GM04504 (cell line): Measurements from ENCODE around the gene C10orf71.

Experiments
- DNase-seq: peaks from one replicate; pipeline ENCODE4 v3.0.0-alpha.2; 2012; ENCODE audit warnings: low read depth

The C10orf71 gene

DNA sequence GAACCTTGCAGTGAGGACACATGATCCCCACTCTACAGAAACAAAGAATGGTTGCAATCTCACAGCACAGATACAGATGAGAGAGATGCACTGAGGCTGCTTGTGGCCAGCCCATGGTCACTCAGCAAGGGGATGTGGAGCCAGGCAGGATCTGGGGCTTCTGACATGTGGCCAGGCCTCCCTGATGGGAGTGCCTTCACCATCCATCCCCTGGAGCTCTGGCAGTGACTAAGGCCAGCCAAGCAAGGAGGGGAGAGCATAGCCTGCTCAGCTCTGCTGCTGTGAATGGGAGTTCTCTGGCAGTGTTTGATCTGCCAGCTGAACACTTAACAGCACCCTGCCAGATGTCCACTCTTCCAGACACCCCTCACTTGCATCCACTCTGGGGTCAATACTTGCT lies 19.8 kb downstream of the C10orf71 start:
- DNase-seq = no peak

GRCh38 chr10:49319206-49319605 lies 20.2 kb downstream of the C10orf71 start:
- DNase-seq = no peak

GRCh38 chr10:49320191-49320590 lies 21.2 kb downstream of the C10orf71 start:
- no peak for DNase-seq

DNA sequence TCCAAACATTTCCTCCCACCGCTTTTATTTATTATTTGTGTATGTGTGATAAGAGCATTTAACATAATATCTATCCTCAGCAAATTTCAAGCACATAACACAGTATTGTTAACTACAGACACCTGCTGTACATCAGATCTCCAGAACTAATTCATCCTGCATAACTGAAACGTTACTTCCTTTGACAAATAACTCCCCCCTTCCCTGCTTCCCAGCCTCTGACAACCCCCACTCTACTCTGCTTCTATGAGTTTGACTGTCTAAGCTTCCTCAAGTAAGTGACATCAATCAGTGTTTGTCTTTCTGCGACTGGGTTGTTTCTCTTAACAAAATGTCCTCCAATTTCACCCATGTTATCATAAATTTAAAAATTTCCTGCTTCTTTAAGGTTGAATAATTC lies 22.1 kb downstream of the C10orf71 start:
- no peak for DNase-seq

GRCh38 chr10:49322371-49323170 lies 23.6 kb downstream of the C10orf71 start:
- no peak for DNase-seq

GRCh38 chr10:49323171-49323895 lies 24.4 kb downstream of the C10orf71 start:
- no peak for DNase-seq

- DNase-seq = no peak
These were observed 24.9 kb downstream of the C10orf71 start for GRCh38 chr10:49323896-49324270.

DNA sequence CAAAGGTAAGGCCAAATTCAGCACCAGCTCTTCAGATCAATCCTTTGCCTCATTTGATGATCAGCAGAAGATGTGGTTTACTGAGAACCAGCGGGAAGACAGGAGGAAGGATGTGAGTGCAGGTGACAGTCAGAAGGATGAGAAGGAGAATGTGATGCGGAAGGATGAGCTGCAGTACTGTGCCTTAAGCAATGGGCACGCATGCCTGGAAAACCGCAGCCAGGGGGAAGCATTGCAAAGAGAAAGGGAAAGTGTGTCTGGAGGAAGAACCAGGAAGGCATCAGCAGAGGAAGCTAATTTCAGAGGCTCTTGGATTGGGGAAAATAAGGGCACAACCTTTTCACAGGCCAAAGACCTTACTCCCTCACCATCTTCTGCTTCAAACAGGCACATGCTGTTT lies 25.7 kb downstream of the C10orf71 start:
- DNase-seq = no peak

- DNase-seq = no peak
These were observed 26.4 kb downstream of the C10orf71 start for GRCh38 chr10:49325131-49325915.

GRCh38 chr10:49325916-49326783 lies 27.2 kb downstream of the C10orf71 start:
- no peak for DNase-seq

DNA sequence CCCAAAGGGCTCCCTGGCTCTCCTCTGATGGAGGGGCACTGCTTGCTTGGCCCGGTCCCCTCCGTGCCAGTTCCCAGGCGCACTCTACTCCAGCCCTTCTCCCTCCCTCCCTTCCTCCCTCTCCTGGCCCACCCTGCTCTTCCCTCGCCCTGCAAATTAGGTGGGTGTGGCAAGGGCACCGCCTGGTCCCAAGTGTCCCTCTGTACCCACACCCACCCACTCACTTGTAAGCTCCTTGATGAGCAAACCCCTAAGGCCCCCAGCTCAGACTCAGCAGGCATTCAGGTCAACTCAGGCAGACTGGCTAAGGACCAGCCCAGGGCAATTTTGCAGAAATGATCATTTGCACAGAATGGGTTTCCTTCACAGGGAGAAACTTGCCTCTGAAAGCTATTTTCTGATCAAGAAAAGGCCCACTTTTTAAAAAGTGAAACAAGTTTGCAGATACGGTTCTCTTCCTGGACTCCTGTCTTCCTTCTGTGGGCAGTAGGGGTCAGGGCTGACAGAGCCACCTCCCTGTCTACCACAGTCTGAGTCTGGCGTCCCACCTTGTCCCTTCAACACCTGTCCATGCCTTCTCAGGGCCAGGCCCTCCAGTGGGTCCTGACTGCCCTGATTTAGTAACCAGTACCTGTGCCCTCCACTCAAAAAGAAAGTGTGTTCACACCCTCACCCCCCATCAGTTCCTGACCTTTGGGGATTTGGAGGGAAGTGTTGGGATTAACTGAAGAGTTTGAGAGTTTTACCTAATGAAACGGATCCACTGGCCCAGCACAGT lies 28.3 kb downstream of the C10orf71 start:
- no peak for DNase-seq

DNA sequence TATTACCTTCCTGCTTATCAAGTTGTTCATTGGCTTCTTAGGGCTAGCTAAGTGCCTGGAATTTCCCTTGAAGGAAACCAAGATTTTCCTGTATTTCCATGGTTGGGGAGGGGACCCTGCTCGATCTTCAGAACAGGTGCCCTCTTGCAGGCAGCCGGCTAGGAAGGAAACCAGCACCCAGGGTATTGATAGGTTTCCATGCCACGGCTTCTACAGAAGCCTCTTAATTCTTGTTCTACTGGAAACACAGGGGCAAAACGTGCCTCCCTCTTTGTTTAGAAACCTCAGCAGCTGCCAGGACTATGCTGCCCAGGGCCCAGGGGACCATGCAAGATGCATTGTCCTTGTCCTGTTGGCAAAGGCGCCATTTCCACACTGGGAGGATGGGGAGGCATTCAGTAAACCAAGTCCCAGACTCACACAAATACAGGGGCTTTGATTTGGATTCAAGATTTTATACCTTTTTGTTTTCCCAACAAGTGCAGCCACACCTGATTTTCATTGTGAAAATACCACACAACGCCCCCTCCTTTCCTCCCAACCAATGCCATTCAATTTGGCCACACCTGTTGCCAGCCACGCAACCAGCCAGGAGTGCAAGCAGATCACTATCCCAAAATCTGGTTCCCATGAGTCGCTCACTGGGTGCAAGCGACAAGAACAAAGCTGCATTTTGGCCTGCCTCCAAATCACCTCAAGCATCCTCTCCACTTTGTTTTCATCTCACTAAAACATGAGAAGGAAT lies 29.6 kb downstream of the C10orf71 start:
- DNase-seq = no peak

DNA sequence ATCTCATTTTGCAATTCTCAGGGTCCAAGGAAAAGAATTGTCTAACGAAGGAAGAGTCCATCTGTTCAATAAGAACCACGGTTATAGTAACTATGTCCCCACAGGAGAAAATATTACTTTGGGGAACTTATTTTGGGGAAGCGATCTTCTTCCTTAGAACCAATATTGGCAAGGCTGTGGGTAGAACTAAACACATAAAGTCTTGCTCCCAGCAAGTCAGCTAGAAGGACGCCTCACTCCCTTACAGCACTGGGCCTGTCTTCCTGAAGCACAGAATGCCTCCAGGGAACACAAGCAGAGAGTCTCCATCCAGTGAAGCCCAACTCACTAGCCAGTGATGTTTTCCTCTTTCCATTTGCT lies 30.2 kb downstream of the C10orf71 start:
- DNase-seq = no peak

- DNase-seq = no peak
These were observed 31.2 kb downstream of the C10orf71 start for GRCh38 chr10:49330127-49330665.

- no peak for DNase-seq
These were observed 32.5 kb downstream of the C10orf71 start for GRCh38 chr10:49331431-49331830.

DNA sequence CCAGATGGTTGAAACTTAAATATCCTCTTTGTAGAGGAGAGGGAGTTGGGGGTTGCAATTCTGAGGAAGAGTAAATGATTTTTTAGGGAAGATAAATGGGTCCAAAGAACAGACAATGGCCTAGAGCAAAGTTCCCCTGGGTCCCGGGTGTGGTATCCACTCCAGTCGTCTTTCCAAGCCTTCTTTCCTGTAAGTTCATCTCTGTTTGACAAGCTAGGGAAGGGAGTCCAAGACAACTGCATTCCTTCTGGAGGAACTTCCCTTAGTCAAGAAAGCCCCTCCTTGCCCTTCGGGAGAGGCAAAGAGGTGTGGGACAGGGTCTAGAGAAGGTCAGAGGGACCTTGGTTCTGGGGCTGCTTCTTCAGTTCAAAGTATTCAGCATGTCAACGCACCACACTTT lies 33.4 kb downstream of the C10orf71 start:
- no peak for DNase-seq

GRCh38 chr10:49332768-49333167 lies 33.8 kb downstream of the C10orf71 start:
- no peak for DNase-seq

GRCh38 chr10:49333192-49333591 lies 34.2 kb downstream of the C10orf71 start:
- no peak for DNase-seq

DNA sequence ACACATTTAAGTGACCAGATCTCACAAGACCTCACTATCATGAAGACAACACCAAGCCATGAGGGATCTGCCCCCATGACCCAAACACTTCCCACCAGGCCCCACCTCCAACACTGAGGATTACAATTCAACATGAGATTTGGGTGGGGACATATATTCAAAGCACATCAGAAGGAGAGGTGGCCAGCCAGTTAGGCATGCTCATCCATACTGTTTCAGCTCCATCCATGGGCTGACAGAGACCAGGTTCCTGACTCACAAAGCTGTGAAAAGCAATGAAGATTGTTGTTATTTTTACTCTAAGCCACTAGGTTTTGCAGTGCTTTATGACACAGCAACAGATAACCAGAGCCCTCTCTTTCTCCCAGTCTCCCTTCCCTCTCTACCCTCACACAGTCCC lies 36.0 kb downstream of the C10orf71 start:
- no peak for DNase-seq

DNA sequence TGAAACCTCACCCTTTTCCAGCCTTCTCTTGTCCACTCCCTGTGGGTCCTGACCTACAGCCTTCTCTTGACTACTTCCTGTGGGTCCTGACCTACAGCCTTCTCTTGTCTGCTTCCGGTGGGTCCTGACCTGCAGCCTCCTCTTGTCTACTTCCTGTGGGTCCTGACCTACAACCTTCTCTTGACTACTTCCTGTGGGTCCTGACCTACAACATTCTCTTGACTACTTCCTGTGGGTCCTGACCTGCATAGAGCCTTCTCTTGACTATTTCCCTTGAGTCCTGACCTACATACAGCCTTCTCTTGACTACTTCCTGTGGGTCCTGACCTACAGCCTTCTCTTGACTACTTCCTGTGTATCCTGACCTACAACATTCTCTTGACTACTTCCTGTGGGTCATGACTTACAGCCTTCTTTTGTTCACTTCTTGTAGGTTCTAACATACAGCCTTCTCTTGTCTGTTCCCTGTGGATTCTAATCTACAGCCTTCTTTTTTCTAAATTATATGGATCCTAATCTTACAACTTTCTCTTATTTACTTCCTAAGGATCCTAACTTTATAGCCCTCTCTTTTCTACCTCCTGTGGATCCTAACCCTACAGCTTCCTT lies 36.5 kb downstream of the C10orf71 start:
- DNase-seq = no peak
